HG03571 (cell line): ENCODE measurements around the gene SP5.
"Not testable (repeated sequence)": the region's sequence is repeated elsewhere in the genome, so short reads cannot be mapped to it uniquely, and the experiment has no call there.

Experiments
- ATAC-seq: cut with Tn5 transposase; IDR thresholded peaks from one replicate; pipeline ENCODE4 v1.9.1; 2021; ENCODE audit not compliant: unreplicated experiment

The SP5 gene

DNA sequence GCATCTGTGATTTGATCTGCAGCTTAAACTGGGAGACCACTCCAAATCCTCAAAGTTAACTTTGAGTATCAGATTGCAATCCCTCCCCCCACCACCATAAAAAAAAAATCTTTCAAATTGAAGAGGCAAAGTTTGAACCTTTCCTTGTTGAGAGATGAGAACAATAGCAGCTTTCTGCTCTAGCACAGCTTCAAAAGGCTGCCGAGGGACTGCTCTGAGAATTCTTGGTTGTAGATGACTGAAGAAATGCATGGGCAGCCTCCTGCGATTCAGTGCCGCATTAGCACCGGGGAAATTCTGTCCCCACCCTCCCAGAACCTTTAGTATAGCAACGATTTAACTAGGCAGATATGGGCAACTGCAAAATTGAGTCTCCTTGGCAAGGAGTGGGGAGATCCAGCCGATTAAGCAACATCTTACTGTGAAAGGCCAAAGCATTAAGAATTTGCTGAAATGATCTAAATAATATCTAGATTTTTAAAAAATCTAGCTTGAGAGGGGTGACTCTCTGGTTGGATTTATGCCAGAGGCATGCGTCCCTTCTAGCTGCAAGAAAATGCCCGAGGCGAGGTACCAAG is 3.9 kb upstream of the SP5 start:
- no peak for ATAC-seq

DNA sequence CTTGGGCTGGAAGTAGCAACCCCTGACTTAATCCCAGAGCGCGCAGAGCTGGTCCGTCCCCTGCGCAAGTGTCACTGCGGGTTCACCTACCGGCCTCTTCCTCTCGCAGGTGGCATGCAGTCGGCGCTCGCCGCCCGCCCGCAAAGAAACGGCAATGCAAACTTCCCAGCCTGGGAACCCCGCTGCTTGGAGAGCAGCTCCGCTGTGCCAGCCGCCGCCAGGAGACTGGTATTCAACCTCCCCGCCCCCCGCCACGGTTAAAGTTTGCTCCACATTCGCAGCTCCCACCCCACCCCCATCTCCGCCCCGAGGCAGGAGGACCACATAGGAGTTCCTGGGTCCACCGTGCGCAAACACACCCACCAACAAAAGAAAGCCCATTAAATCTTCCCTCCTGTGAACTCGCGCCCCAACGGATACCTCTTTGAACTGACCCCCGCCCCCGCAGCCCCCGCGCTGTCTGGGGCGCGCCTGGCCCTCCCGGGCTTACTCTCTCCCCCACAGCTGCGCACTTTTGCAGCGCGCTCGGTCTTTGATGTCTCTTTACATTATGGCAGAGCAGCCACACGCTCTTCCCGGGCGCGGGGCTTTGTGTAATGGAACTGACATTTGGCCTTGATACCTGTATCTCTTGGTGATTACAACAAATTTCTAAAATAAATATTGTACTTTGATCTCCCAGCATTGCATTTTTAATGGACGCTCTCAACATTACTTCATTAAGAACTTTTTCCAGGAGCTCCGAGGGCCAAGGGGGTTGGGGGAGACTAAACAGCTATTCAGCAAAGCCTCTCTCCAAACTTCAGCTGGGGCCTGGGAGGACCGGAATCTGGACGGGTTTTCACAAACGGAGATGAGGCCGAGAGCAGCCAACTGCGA is 3.1 kb upstream of the SP5 start:
- ATAC-seq = no peak

DNA sequence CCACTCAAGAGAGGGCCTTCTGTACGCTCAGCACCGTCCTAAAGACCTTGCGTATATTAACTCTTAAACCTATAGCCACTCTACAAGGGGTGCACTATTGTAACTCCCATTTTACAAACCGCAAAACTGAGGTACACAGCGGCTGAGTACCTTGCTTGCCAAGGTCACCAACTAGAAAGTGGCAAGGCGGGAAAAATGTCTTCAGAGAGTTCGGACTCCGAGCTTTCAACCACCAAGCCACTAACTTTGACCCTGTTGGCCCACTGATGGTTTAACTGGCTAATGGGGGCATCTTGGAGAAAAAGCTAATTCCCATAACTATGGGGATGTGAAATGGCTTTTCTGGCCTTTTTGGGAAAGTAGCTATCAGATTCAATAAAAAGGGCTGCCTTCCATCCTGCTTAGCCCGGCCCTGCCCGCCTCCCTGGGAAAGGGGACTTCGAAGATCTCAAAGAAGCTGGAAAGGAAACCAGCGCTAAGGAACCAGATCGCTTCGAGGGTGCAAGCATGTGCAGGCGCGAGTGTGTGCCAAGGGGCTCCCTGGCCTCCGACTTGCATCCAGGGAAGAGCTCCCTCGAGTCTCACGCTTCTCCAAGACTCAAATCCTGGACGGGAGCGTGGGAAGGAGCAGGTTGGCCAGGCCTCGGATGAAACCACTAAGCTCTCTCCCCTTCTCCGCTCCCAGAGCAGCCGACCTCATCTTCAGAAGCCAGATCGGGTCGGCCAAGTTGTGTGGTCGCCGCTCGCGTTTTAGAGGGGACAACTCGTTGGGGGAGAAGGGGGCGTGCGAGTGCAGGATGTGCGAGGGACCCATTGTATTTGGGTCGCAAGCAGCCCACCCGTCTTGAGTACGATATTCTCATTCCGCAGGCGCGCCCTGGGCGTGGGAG is 2.2 kb upstream of the SP5 start:
- ATAC-seq = no peak

GRCh38 chr2:170713543-170714380 is 1.4 kb upstream of the SP5 start:
- no peak for ATAC-seq

GRCh38 chr2:170714381-170715061 is 616 bp upstream of the SP5 start:
- no peak for ATAC-seq

DNA sequence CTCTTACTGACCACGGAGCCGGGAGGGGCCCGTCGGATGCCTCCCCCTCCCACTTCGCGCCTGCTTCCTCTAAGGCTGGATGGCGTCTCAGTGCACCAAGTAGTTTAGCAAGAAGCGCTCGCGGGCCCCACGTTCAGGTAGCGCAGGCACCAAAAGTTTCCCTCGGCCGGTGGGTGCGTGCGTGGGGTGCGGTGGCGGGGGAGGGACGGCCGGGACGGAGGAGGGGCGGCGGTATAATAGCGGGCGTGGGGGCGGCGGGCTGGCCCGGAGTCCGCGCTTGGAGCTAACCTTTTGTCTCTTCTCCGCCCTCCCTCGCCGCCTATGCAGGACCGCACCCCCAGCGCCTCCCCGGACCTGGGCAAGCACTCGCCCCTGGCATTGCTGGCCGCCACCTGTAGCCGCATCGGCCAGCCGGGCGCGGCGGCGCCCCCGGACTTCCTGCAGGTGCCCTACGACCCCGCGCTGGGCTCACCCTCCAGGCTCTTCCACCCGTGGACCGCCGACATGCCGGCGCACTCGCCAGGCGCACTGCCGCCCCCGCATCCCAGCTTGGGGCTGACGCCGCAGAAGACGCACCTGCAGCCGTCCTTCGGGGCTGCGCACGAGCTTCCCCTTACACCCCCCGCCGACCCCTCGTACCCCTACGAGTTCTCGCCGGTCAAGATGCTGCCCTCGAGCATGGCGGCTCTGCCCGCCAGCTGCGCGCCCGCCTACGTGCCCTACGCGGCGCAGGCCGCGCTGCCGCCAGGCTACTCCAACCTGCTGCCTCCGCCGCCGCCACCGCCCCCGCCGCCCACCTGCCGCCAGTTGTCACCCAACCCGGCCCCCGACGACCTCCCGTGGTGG is 1.0 kb downstream of the SP5 start:
- no peak for ATAC-seq

- ATAC-seq = no peak
Measured at GRCh38 chr2:170716851-170717598, 1.9 kb downstream of the SP5 start.

- no peak for ATAC-seq
Measured at GRCh38 chr2:170717599-170717963, 2.4 kb downstream of the SP5 start.

DNA sequence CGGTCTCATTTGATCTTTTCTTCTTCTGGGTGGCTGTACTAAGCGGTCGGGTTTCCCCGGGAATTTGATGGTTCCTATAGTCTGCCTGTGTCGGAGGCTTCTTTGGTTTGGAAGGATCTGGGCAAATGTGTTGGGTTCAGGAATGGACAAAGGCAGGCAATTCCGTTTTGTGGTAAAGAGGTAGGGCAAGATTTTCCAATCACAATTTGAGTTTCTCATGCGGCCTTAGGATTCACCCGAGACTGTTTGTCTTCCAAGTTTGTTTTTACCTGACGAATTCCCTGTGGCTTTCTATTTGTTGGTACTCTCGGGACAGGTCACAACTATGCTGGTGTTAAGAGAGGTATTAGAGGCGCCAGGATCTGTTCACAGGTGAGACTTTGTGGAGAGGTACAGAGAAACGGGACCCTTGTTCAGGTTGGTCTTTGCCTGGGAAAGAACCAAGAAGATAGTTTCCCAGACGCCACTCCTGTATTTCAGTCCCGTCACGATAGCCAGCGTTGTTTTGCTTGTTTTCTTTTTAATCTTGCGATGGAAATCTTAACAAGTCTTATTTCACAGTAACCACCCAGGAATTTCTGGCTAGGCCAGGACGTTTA is 3.0 kb downstream of the SP5 start:
- no peak for ATAC-seq

DNA sequence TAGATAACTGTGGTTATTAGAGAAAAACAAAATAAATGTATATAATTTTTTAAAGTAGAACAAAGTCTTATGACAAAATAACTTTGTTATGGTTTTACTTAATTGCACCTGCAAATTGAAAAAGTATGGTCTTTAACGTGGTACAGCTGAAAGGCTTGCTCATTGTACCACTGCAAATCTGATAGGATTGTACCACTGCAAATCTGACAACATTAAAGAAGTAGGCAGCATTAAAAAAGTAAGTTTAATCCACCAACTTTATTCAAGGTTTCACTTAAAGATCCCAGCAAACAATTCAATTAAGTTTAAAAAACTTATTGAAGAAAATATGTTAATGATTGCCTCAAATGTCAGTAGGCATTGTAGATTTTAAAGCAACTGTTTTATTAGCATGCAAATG is 4.7 kb downstream of the SP5 start:
- no peak for ATAC-seq

- no peak for ATAC-seq
Measured at GRCh38 chr2:170721678-170722077, 6.5 kb downstream of the SP5 start.

DNA sequence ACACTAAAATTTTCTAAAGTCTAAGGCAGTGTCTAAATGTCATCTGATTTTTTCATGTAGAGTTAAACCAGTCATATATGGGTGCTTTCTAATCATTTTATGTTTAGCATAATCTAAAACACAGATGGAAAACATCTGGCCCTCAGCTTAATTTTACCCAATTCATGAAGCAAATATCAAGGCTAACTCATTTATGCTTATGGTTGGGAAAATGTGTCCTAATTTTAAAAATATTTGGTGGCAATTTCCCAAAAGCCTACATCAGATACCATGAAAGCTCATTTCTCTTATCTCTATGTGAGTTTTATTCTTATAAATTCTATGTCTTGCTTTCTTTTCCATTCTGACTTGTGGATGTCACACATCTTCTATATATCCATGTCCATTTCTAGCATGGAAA is 7.2 kb downstream of the SP5 start:
- no peak for ATAC-seq

GRCh38 chr2:170723446-170723958 is 8.4 kb downstream of the SP5 start:
- no peak for ATAC-seq

DNA sequence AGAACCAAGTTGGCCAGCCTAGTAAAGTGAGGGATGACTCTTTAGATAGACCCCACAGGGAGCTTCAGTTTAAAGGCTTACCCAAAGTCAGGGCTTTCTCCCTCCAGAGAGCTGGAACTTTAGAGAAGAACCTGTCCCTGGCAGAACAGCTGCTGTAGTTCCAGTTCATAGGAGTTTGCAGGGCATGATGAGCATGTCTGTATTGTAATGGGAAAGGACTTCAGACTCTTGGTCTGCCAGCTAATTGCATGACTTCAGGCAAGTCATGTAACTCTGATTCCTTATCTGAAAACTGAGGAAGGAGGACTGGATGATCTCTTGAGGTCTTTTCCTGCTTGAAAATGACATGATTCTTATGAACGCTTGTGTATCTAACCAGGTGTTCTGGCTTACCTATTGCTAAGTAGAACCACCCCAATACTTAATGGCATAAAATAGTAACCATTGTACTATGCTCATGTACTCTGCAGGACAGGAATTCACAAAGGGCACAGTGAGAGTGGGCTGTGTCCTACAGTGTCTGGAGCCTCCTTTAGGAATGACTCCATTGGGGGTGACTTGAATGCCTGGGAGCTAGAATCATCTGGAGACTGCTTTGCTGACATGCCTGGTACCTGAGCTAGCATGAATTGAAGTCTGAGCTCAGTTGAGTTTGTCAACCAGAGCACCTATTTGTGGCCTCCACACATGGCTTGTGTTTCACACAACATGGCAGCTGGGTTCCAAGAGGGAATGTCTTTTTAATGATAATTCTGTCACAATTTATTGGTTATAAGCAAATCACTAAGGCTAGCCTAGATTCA is 18.9 kb downstream of the SP5 start:
- no peak for ATAC-seq

GRCh38 chr2:170734601-170735000 is 19.5 kb downstream of the SP5 start:
- not testable (repeated sequence) for ATAC-seq

DNA sequence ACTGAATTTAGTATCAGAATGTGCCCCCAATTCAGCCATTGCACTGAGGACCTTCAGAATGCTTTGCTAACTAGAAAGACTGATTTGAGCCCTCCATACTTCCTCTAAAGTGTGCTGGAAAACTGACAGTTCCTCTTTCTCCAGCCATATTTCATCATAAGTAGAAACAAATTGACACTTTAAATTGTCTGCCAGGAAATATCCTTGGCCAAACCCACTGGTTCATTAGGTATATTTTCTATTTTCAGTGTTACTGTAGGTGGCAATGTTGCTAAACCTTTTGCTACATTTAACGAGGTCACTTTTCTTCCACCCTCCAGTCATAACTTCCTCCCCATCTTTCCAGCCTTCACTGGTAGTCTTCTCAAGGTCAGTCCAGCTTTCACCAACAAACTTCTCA is 21.5 kb downstream of the SP5 start:
- ATAC-seq = no peak

GRCh38 chr2:170737406-170737805 is 22.3 kb downstream of the SP5 start:
- ATAC-seq = no peak
